Mesothelial cell of epicardium (in vitro differentiated cells): Measurements from ENCODE around the gene SELENOH. TPM values are rescaled to one million over a fixed set of nuclear protein-coding genes. Genes with fewer than 3 reads are reported as not detected.
A peak's percentile ranks its signal among the peaks of the same experiment; 100 is the strongest.

ENCODE experiments used
- DNase-seq, 2 experiments: peaks; one replicate each; pipeline ENCODE4 v3.0.0; 2021; ENCODE audit warnings: low spot score in 2 of 2; ENCODE audit not compliant: unreplicated experiment in 2 of 2
- H3K27ac Mint-ChIP-seq: 2 replicates; pipeline ENCODE4 v1.8.0; 2021; ENCODE audit warnings: mixed read lengths
- H3K27me3 Mint-ChIP-seq: 2 replicates; pipeline ENCODE4 v1.8.0; 2021; ENCODE audit warnings: low read depth, mixed read lengths
- H3K36me3 Mint-ChIP-seq: 2 replicates; pipeline ENCODE4 v1.8.0; 2021; ENCODE audit warnings: mixed read lengths
- H3K4me1 Mint-ChIP-seq: 2 replicates; pipeline ENCODE4 v1.8.0; 2021; ENCODE audit warnings: mixed read lengths
- H3K4me3 Mint-ChIP-seq: 2 replicates; pipeline ENCODE4 v1.8.0; 2021; ENCODE audit warnings: mild to moderate bottlenecking, moderate library complexity, mixed read lengths
- H3K9me3 Mint-ChIP-seq: 2 replicates; pipeline ENCODE4 v1.8.0; 2021; ENCODE audit warnings: mixed read lengths
- total RNA-seq: library from RNA; stranded (reverse); gene quantifications from 3 replicates; pipeline ENCODE4 v1.2.1, GENCODE V29; 2021
- TF ChIP-seq, protein P1 (sequence below): fragments of 200-600 bp; sonication (generic); IDR thresholded peaks from one replicate; pipeline ENCODE4 v1.5.0; 2021; ENCODE audit warnings: antibody characterized with exemption; ENCODE audit not compliant: unreplicated experiment

Gene SELENOH
- total RNA-seq, 1 donor from 2014 or later, result 152 TPM

DNA sequence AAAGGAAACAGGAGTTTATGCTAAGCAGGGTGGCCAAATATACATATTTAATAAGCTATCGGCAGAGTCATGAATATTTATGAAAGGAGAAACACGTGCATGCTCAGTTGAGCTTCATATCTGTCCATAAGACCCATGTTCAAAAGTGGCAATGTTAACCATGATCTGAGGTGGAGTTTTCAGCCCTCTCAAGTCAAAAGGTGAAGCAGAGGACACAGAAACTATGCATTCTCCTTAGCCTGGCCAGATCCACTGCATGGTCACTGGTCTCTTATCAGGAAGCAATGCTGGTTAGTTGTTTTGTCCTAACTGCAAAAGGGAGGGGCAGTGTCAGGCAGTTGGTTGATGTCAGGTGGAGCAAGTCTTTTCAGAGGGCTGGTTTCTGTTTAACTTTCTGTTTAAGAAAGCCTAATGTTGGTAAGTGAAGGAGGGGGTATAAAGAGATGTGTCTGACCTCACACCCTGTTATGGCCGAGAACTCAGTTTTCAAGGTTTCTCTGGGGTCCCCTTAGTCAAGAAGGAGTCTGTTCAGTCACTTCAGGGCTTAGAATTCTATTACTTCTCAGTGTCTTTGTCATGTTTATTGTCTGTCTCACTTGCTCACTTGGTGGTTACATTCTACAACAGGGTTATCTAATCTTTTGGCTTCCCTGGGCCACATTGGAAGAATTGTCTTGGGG, 5.5 kb upstream of the SELENOH start:
- no peak overlapping the region for H3K4me3 Mint-ChIP-seq
- DNase-seq, result no peak
- TF ChIP-seq, protein P1, sequence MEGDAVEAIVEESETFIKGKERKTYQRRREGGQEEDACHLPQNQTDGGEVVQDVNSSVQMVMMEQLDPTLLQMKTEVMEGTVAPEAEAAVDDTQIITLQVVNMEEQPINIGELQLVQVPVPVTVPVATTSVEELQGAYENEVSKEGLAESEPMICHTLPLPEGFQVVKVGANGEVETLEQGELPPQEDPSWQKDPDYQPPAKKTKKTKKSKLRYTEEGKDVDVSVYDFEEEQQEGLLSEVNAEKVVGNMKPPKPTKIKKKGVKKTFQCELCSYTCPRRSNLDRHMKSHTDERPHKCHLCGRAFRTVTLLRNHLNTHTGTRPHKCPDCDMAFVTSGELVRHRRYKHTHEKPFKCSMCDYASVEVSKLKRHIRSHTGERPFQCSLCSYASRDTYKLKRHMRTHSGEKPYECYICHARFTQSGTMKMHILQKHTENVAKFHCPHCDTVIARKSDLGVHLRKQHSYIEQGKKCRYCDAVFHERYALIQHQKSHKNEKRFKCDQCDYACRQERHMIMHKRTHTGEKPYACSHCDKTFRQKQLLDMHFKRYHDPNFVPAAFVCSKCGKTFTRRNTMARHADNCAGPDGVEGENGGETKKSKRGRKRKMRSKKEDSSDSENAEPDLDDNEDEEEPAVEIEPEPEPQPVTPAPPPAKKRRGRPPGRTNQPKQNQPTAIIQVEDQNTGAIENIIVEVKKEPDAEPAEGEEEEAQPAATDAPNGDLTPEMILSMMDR, result no peak

DNA sequence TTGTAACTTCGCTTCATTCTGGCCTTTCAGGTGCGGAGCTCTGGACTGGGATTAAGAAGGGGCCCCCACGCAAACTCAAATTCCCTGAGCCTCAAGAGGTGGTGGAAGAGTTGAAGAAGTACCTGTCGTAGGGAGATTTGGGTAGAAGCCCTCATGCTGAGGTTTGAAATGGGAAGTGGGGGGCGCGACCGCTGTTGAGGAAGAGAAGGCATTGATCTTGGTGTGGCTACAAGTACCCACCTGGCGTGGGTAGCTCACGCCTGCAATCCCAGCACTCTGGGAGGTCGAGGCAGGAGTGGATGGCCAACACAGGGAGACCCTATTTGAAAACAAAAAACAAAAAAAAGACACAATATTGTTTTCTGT, 779 bp downstream of the SELENOH start:
- H3K4me3 Mint-ChIP-seq, result peak overlapping the region; percentile 94
- H3K27me3 Mint-ChIP-seq, result no peaks in the 10 kb centered on the region
- DNase-seq, result no peak
- peaks cover 22% of the 10 kb centered on the region for H3K36me3 Mint-ChIP-seq
- peak overlapping the region; percentile 100 for H3K27ac Mint-ChIP-seq
- TF ChIP-seq, protein P1, result no peak
- no peaks in the 10 kb centered on the region for H3K9me3 Mint-ChIP-seq
- H3K4me1 Mint-ChIP-seq, result peaks cover 13% of the 10 kb centered on the region

More for the DNA sequence above, 5.5 kb upstream of the SELENOH start:
- peaks cover 13% of the 10 kb centered on the region for H3K36me3 Mint-ChIP-seq
- H3K4me1 Mint-ChIP-seq, result no peaks in the 10 kb centered on the region
- no peaks in the 10 kb centered on the region for H3K9me3 Mint-ChIP-seq
- H3K27ac Mint-ChIP-seq, result no peak overlapping the region
- H3K27me3 Mint-ChIP-seq, result no peaks in the 10 kb centered on the region

DNA sequence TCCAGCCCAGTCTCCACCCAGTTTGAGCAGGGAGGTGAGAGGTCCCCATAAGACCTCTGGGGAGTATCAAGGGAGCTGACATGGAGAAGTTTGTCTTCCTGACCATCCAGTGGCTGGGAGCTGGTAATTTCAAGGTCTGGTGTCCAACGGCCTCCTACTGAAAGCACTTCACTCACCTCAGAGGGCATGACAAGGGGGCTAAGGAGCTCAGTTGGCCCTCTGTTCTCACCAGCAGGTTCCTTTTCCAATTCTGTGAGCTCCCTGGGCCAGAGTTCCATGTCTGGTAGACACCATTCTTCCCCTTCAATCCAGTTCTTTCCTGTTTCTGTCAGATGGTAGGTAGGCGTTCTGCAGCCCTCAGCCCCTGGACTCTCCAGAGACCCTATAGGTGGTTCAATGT, 3.1 kb downstream of the SELENOH start:
- Mint-ChIP-seq H3K27me3 (no peaks in the 10 kb centered on the region), H3K9me3 (no peaks in the 10 kb centered on the region), H3K4me3 (peak overlapping the region; percentile 24), H3K36me3 (peaks cover 14% of the 10 kb centered on the region), H3K27ac (no peak overlapping the region), H3K4me1 (peaks cover 13% of the 10 kb centered on the region)
- DNase-seq, result no peak
- TF ChIP-seq, protein P1, result no peak

DNA sequence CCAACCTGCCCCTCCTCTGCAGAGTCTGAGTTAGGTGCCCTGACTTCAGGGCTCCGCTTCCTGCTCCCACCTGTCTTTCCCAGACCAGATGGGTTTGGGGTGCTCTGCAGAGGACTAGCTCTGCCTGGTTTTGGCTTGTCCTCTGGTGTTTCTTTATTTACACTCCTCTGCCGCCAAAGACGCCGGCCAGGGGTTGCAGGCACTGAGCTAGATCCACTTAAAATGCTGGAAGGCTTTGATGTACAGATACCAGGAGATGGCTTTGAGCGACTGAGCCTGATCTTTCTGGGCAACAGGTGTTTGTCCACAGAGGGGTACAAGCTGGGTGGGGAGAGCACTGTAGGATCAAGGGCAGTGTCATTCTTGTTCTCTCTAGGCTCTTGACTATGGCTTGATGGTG, 3.9 kb downstream of the SELENOH start:
- DNase-seq, result no peak
- Mint-ChIP-seq H3K27me3 (no peaks in the 10 kb centered on the region), H3K4me3 (no peak overlapping the region), H3K36me3 (peaks cover 14% of the 10 kb centered on the region), H3K9me3 (no peaks in the 10 kb centered on the region), H3K4me1 (peaks cover 13% of the 10 kb centered on the region), H3K27ac (peak overlapping the region; percentile 47)
- TF ChIP-seq, protein P1, result no peak

DNA sequence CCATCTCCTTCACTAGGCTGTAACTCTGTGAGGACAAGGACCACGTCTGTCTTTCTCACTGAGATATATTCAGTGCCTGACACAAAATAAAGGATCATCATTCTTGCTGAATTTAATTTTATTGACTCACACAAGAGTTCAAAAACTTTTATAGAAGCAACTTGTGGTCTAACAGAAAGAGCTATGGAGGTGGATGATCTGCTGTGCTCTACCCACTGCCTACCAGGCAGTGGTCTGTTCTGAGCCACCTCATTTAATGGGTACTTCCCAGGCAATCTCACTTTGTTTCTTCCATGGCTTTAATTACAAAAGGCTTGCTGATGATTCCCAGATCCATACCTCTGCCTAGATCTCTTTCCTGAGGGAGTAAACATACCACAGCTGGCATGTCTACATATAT, 5.6 kb downstream of the SELENOH start:
- Mint-ChIP-seq H3K9me3 (no peaks in the 10 kb centered on the region), H3K36me3 (peaks cover 16% of the 10 kb centered on the region), H3K27ac (peak overlapping the region; percentile 72), H3K27me3 (no peaks in the 10 kb centered on the region), H3K4me1 (peaks cover 10% of the 10 kb centered on the region), H3K4me3 (no peak overlapping the region)
- TF ChIP-seq, protein P1, result no peak
- DNase-seq, result no peak

DNA sequence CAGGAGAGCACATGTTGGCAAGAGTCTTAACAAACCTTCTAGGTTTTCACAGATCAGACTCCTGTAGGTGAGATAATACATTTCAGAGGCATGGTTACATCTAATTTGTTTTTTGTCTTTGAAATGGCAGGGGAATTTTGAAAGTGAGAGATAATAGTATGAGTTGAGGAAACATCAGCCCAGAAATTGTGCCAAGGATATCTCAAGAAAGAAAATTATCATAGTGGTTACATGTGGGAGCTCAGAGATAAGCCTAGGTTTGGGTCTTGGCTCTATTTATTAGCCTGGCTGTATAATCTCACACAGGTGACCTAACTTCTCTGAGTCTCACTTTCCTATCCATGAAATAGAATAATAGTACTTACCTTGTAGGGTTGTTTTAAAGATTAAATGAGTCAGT, 9.9 kb downstream of the SELENOH start:
- Mint-ChIP-seq H3K4me3 (no peak overlapping the region), H3K27me3 (no peaks in the 10 kb centered on the region), H3K4me1 (no peaks in the 10 kb centered on the region), H3K27ac (no peak overlapping the region), H3K36me3 (peaks cover 7% of the 10 kb centered on the region), H3K9me3 (no peaks in the 10 kb centered on the region)
- no peak for DNase-seq
- TF ChIP-seq, protein P1, result no peak
